Mesenchymal stem cell (in vitro differentiated cells and primary cell): ENCODE measurements around the gene PCK2.

Source experiments
- DNase-seq: peaks from one replicate; pipeline ENCODE4 v3.0.0-alpha.2; 2013
- H2AFZ ChIP-seq: one replicate; pipeline ENCODE4 v1.6.1; 2013; ENCODE audit warnings: low read depth, mild to moderate bottlenecking, control low read depth, inconsistent platforms, low read length, moderate library complexity
- H2AK5ac ChIP-seq: 2 replicates; pipeline ENCODE4 v1.6.1; 2013; ENCODE audit warnings: low read length, moderate library complexity, mild to moderate bottlenecking, inconsistent platforms; ENCODE audit not compliant: severe bottlenecking
- H2BK120ac ChIP-seq: one replicate; pipeline ENCODE4 v1.6.1; 2013; ENCODE audit warnings: low read depth, mild to moderate bottlenecking, inconsistent platforms, low read length, moderate library complexity
- H2BK12ac ChIP-seq, 2 experiments: one replicate each; pipeline ENCODE4 v1.6.1; 2013; ENCODE audit warnings: inconsistent platforms in 2 of 2, low read length in 2 of 2, mild to moderate bottlenecking in 2 of 2, moderate library complexity in 2 of 2, control low read depth in 1 of 2
- H2BK15ac ChIP-seq: one replicate; pipeline ENCODE4 v1.6.1; 2013; ENCODE audit warnings: mild to moderate bottlenecking, low read depth, inconsistent platforms; ENCODE audit not compliant: poor library complexity, severe bottlenecking
- H2BK5ac ChIP-seq: 2 replicates; pipeline ENCODE4 v1.6.1; 2013; ENCODE audit warnings: low read depth, mild to moderate bottlenecking, low read length, control low read depth, inconsistent platforms; ENCODE audit not compliant: poor library complexity, severe bottlenecking
- H3K14ac ChIP-seq, 2 experiments: one replicate each; pipeline ENCODE4 v1.6.1; 2013; ENCODE audit warnings: inconsistent platforms in 2 of 2, low read length in 2 of 2, control low read depth in 1 of 2, mild to moderate bottlenecking in 1 of 2, moderate library complexity in 1 of 2
- H3K18ac ChIP-seq, 2 experiments: one replicate each; pipeline ENCODE4 v1.6.1; 2013; ENCODE audit warnings: inconsistent platforms in 2 of 2, low read length in 2 of 2, control low read depth in 1 of 2, low read depth in 1 of 2, mild to moderate bottlenecking in 1 of 2
- H3K23ac ChIP-seq, 2 experiments: one replicate each; pipeline ENCODE4 v1.6.1; 2013; ENCODE audit warnings: inconsistent platforms in 2 of 2, low read length in 2 of 2, mild to moderate bottlenecking in 2 of 2, moderate library complexity in 2 of 2, control low read depth in 1 of 2
- H3K27ac ChIP-seq: 2 replicates; pipeline ENCODE4 v1.5.1; 2013; ENCODE audit warnings: mild to moderate bottlenecking, moderate library complexity, low read length, control low read depth, inconsistent platforms; ENCODE audit not compliant: poor library complexity, severe bottlenecking
- H3K27me3 ChIP-seq, 2 experiments: 2 replicates each; pipeline versions ENCODE4 v1.6.1 to v1.7.0; 2013; ENCODE audit warnings: low read length in 2 of 2, mild to moderate bottlenecking in 2 of 2, moderate library complexity in 2 of 2, control low read depth in 1 of 2, inconsistent platforms in 1 of 2; ENCODE audit not compliant: control insufficient read depth in 1 of 2, insufficient read depth in 1 of 2
- H3K36me3 ChIP-seq, 2 experiments: 2 replicates each; pipeline versions ENCODE4 v1.6.1 to v1.7.0; 2013; ENCODE audit warnings: low read length in 2 of 2, control low read depth in 1 of 2, inconsistent platforms in 1 of 2, low read depth in 1 of 2, mild to moderate bottlenecking in 1 of 2; ENCODE audit not compliant: insufficient read depth in 2 of 2, control insufficient read depth in 1 of 2
- H3K4ac ChIP-seq, 2 experiments: one replicate each; pipeline ENCODE4 v1.6.1; 2013; ENCODE audit warnings: inconsistent platforms in 2 of 2, low read length in 2 of 2, mild to moderate bottlenecking in 2 of 2, moderate library complexity in 2 of 2, control low read depth in 1 of 2, low read depth in 1 of 2
- H3K4me1 ChIP-seq: 2 replicates; pipeline ENCODE4 v1.6.1; 2013; ENCODE audit warnings: low read depth, low read length, control low read depth; ENCODE audit not compliant: control insufficient read depth, insufficient read depth
- H3K4me2 ChIP-seq: 2 replicates; pipeline ENCODE4 v1.6.1; 2013; ENCODE audit warnings: low read length, mild to moderate bottlenecking, inconsistent platforms; ENCODE audit not compliant: poor library complexity, severe bottlenecking
- H3K4me3 ChIP-seq, 2 experiments: 2 replicates each; pipeline versions ENCODE4 v1.5.1 to v1.7.0; 2013; ENCODE audit warnings: low read length in 2 of 2, mild to moderate bottlenecking in 2 of 2, control low read depth in 1 of 2, low read depth in 1 of 2; ENCODE audit not compliant: insufficient read depth in 1 of 2
- H3K79me1 ChIP-seq: replicated peaks from 2 replicates; pipeline ENCODE4 v1.6.1; 2013; ENCODE audit warnings: mild to moderate bottlenecking, control low read depth, low read length, inconsistent platforms; ENCODE audit not compliant: poor library complexity, severe bottlenecking
- H3K9ac ChIP-seq: 2 replicates; pipeline ENCODE4 v1.7.0; 2013; ENCODE audit warnings: mild to moderate bottlenecking, low read length, moderate library complexity
- H3K9me3 ChIP-seq: 2 replicates; pipeline ENCODE4 v1.7.0; 2013; ENCODE audit warnings: mild to moderate bottlenecking, low read length; ENCODE audit not compliant: control insufficient read depth
- H4K8ac ChIP-seq: one replicate; pipeline ENCODE4 v1.6.1; 2013; ENCODE audit warnings: inconsistent platforms, mild to moderate bottlenecking, low read length, moderate library complexity
- H4K91ac ChIP-seq: one replicate; pipeline ENCODE4 v1.6.1; 2013; ENCODE audit warnings: mild to moderate bottlenecking, low read length, inconsistent platforms
- WGBS: methylation state at CpG from one replicate; pipeline ENCODE4 v1.1.7; 2013; ENCODE audit warnings: mixed read lengths; 5-methylcytosine and 5-hydroxymethylcytosine counted together

PCK2 gene

GRCh38 chr14:24145690-24146452 is 51.8 kb downstream of the PCK2 start:
- peaks cover 29% of the 10 kb centered on the region for H3K79me1 ChIP-seq
- peak overlapping the region; percentile 55 for H2BK15ac ChIP-seq
- H3K4me1 ChIP-seq = peaks cover 18% of the 10 kb centered on the region
- WGBS = 40% methylated on average over 8 of the region's 9 CpGs
- H3K27ac ChIP-seq = peak overlapping the region; percentile 81
- peak overlapping the region; percentile 66 for H4K91ac ChIP-seq
- H3K9me3 ChIP-seq = no peaks in the 10 kb centered on the region
- peak; percentile 92 for DNase-seq
- no peak overlapping the region for H3K23ac ChIP-seq
- peak overlapping the region; percentile 67 to 96 for H3K4me3 ChIP-seq
- H3K9ac ChIP-seq = peak overlapping the region; percentile 94
- H2AK5ac ChIP-seq = no peak overlapping the region
- no peak overlapping the region for H2BK5ac ChIP-seq
- peak overlapping the region in 1 of 2 experiments; percentile 44 for H2BK12ac ChIP-seq
- peak overlapping the region in 1 of 2 experiments; percentile 87 for H3K14ac ChIP-seq
- H3K36me3 ChIP-seq = peaks cover 26 to 44% of the 10 kb centered on the region in 2 experiments
- H3K18ac ChIP-seq = peak overlapping the region; percentile 41 to 87
- H3K27me3 ChIP-seq = no peaks in the 10 kb centered on the region
- no peak overlapping the region for H4K8ac ChIP-seq
- H3K4ac ChIP-seq = peak overlapping the region; percentile 2 to 19
- no peak overlapping the region for H2BK120ac ChIP-seq
- peak overlapping the region; percentile 76 for H3K4me2 ChIP-seq
- peak overlapping the region; percentile 43 for H2AFZ ChIP-seq

GRCh38 chr14:24146453-24146977 is 52.4 kb downstream of the PCK2 start, which contains the start of gene PSME2:
Gene PSME2 (minus strand): TSS chr14:24146610. CDS start chr14:24146581, 29 bp downstream.
- H2AK5ac ChIP-seq = no peak within 1 kb of the TSS
- H3K9ac ChIP-seq = peak within 1 kb of the TSS; percentile 94
- H3K79me1 ChIP-seq = peaks cover 35% of the 10 kb centered on the region
- 1% methylated on average over 22 of the region's 25 CpGs for WGBS
- H3K4me2 ChIP-seq = peak within 1 kb of the TSS; percentile 96
- peak within 1 kb of the TSS; percentile 67 for H2BK120ac ChIP-seq
- peak within 1 kb of the TSS in 1 of 2 experiments; percentile 87 for H3K14ac ChIP-seq
- H3K4me1 ChIP-seq = peaks cover 18% of the 10 kb centered on the region
- H3K9me3 ChIP-seq = no peaks in the 10 kb centered on the region
- peak within 1 kb of the TSS; percentile 92 to 96 for H3K4me3 ChIP-seq
- H3K18ac ChIP-seq = peak within 1 kb of the TSS; percentile 87 to 88
- peak; percentile 99 for DNase-seq
- peak within 1 kb of the TSS; percentile 66 for H4K91ac ChIP-seq
- peak within 1 kb of the TSS in 1 of 2 experiments; percentile 75 for H3K23ac ChIP-seq
- H3K4ac ChIP-seq = peak within 1 kb of the TSS; percentile 66 to 89
- peak within 1 kb of the TSS; percentile 40 to 44 for H2BK12ac ChIP-seq
- H3K36me3 ChIP-seq = peaks cover 32 to 50% of the 10 kb centered on the region in 2 experiments
- H4K8ac ChIP-seq = peak within 1 kb of the TSS; percentile 85
- no peaks in the 10 kb centered on the region for H3K27me3 ChIP-seq
- H2AFZ ChIP-seq = peak within 1 kb of the TSS; percentile 43
- peak within 1 kb of the TSS; percentile 97 for H2BK15ac ChIP-seq
- H2BK5ac ChIP-seq = no peak within 1 kb of the TSS
- H3K27ac ChIP-seq = peak within 1 kb of the TSS; percentile 81

- Histone ChIP-seq H2AK5ac (peak within 1 kb of the TSS; percentile 10), H3K4me1 (peaks cover 18% of the 10 kb centered on the region), H3K9ac (peak within 1 kb of the TSS; percentile 94), H2BK12ac (peak within 1 kb of the TSS; percentile 44 to 55), H3K36me3 (peaks cover 37 to 57% of the 10 kb centered on the region in 2 experiments), H3K18ac (peak within 1 kb of the TSS; percentile 87 to 88), H2AFZ (peak within 1 kb of the TSS; percentile 43), H3K4me3 (peak within 1 kb of the TSS; percentile 92 to 96), H2BK120ac (peak within 1 kb of the TSS; percentile 67), H3K9me3 (no peaks in the 10 kb centered on the region), H3K27ac (peak within 1 kb of the TSS; percentile 81), H3K23ac (peak within 1 kb of the TSS in 1 of 2 experiments; percentile 75), H3K4ac (peak within 1 kb of the TSS; percentile 89 to 96), H3K4me2 (peak within 1 kb of the TSS; percentile 96), H3K14ac (peak within 1 kb of the TSS in 1 of 2 experiments; percentile 91), H4K91ac (peak within 1 kb of the TSS; percentile 66), H4K8ac (peak within 1 kb of the TSS; percentile 85), H3K27me3 (no peaks in the 10 kb centered on the region), H2BK15ac (peak within 1 kb of the TSS; percentile 97), H2BK5ac (no peak within 1 kb of the TSS), H3K79me1 (peaks cover 39% of the 10 kb centered on the region)
- DNase-seq = peak; percentile 98
- WGBS = under 1% methylated on average over 50 of the region's 57 CpGs
Observed at GRCh38 chr14:24146978-24147760, 53.1 kb downstream of the PCK2 start, which contains the start of gene RNF31. Gene RNF31 (plus strand): TSS chr14:24147498. CDS start chr14:24147699, 201 bp downstream.
